Activated naive CD8-positive, alpha-beta T cell treated with anti-CD3 and anti-CD28 coated beads for 36 hours (primary cell): ENCODE results near the gene OTOGL. TPM values are rescaled to one million over a fixed set of nuclear protein-coding genes. Genes with fewer than 3 reads are reported as not detected.

Source experiments
- DNase-seq: peaks from one replicate; pipeline ENCODE4 v3.0.0; 2021
- H3K27ac Mint-ChIP-seq: one replicate; pipeline ENCODE4 v1.8.0; 2022; ENCODE audit warnings: mild to moderate bottlenecking, moderate library complexity, mixed read lengths
- H3K27me3 Mint-ChIP-seq: one replicate; pipeline ENCODE4 v1.8.0; 2022; ENCODE audit warnings: mild to moderate bottlenecking, mixed read lengths
- H3K36me3 Mint-ChIP-seq: one replicate; pipeline ENCODE4 v1.8.0; 2021; ENCODE audit warnings: mild to moderate bottlenecking, mixed read lengths
- H3K4me1 Mint-ChIP-seq: one replicate; pipeline ENCODE4 v1.8.0; 2021; ENCODE audit warnings: mixed read lengths
- H3K4me3 Mint-ChIP-seq: one replicate; pipeline ENCODE4 v1.8.0; 2022; ENCODE audit warnings: mild to moderate bottlenecking, moderate library complexity, mixed read lengths
- H3K9me3 Mint-ChIP-seq: one replicate; pipeline ENCODE4 v1.8.0; 2022; ENCODE audit warnings: mixed read lengths
- total RNA-seq, 2 experiments: library from RNA; stranded (reverse); gene quantifications; one replicate each; pipeline ENCODE4 v1.2.3, GENCODE V29; 2021

The OTOGL gene
- total RNA-seq, 2 experiments from 2014 or later = not detected

DNA sequence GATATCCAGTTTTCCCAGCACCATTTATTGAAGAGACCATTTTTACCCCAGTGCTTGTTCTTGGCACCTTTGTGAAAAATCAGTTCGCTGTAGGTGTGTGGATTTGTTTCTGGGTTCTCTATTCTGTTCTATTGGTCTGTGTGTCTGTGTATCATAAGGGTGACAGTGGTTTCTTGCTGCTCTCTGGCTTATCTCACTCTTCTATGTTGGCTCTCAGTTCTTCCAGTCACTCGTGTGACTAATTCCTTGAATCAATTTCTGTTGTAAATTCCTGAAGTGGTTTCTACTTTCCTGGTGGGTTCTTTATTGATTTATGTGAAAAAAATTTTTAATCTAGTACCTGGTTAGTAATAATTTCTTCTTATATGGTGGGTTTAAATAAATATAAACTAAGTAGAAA lies 58.3 kb downstream of the OTOGL start:
- no peaks in the 10 kb centered on the region for H3K27me3 Mint-ChIP-seq
- no peak overlapping the region for H3K4me3 Mint-ChIP-seq
- no peaks in the 10 kb centered on the region for H3K36me3 Mint-ChIP-seq
- H3K4me1 Mint-ChIP-seq = peaks cover 4% of the 10 kb centered on the region
- DNase-seq = no peak
- peaks cover 5% of the 10 kb centered on the region for H3K9me3 Mint-ChIP-seq
- H3K27ac Mint-ChIP-seq = no peak overlapping the region

DNA sequence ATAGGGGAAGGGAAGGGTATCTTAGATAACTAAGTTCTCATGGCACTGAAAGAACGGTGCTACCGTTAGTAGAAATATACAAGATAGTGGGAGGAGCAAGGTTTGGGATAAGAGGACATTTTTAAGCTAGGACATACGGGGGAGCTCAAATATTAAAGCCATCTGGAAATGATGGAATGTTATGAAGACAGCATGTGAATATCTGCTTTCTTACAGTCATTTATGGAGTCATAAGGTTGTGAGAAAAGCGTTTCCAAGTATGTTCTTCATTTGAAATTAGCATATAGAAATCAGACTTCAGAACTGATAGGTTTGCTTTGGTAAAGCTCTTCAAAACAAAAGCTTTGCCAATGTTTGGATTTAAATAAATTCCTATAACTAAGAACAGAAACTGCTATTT lies 62.3 kb downstream of the OTOGL start:
- no peaks in the 10 kb centered on the region for H3K36me3 Mint-ChIP-seq
- DNase-seq = no peak
- peaks cover 5% of the 10 kb centered on the region for H3K9me3 Mint-ChIP-seq
- H3K27me3 Mint-ChIP-seq = peaks cover 3% of the 10 kb centered on the region
- no peak overlapping the region for H3K27ac Mint-ChIP-seq
- peaks cover 2% of the 10 kb centered on the region for H3K4me1 Mint-ChIP-seq
- no peak overlapping the region for H3K4me3 Mint-ChIP-seq

DNA sequence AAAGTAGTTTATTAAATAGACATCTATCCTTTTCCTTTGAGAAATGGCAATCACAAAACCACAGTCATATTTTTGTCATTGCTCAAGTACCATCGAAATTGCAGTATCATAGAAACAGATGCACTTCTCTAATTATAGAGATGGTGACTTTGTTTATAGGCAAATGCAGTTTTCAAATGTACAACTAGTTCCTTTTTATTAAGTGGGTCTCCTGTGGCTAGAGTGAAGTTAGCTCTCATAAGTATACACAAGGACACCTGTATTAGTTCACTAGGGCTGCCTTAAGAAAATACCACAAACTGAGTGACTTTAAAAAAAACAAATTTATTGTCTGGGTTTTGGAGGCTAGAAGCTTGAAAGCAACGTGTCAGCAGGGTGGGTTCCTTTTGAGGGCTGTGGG lies 62.8 kb downstream of the OTOGL start:
- Mint-ChIP-seq H3K4me3 (no peak overlapping the region), H3K4me1 (peaks cover 2% of the 10 kb centered on the region), H3K9me3 (peaks cover 2% of the 10 kb centered on the region), H3K27ac (no peak overlapping the region), H3K27me3 (peaks cover 3% of the 10 kb centered on the region), H3K36me3 (no peaks in the 10 kb centered on the region)
- no peak for DNase-seq

DNA sequence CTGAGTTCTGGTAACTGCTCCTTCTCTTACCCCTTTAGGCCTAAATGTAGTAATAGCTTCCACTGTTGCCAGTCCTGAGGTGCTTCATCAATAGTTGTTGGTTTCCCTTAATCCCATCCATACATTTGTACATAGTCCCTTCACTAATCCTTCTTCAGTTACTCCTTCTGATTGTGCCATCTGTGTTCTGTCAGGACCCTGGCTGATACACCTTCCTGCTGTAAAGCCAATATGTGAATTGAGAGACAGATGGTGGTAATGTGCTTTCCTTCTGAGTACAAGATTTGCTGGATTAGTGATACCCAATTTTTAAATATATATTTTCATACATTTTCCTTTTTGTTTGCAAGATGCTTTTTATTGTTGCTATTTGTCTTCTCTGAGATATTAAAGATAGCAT lies 66.4 kb downstream of the OTOGL start:
- Mint-ChIP-seq H3K36me3 (no peaks in the 10 kb centered on the region), H3K27me3 (peaks cover 8% of the 10 kb centered on the region), H3K9me3 (no peaks in the 10 kb centered on the region), H3K4me3 (no peak overlapping the region), H3K4me1 (peaks cover 6% of the 10 kb centered on the region), H3K27ac (no peak overlapping the region)
- no peak for DNase-seq

DNA sequence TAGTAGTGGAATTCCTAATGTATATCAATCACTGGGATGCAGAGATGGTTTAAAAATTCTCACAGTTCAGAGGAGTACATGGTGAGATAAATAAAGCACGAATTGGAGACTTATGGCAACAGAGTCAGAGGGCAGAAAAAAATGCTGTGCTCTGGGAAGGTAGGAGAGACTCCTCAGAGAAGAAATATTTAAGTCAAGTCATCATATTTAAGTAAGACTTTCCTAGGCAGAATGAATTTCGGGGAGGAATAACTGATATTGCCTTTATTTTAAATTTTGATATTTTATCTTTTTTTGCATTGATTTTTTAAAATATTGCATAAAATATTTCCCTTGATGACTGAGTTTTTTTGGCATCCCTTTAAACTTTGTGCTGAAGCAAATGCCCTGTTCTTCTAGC lies 67.4 kb downstream of the OTOGL start:
- H3K27me3 Mint-ChIP-seq = peaks cover 8% of the 10 kb centered on the region
- H3K4me1 Mint-ChIP-seq = peaks cover 6% of the 10 kb centered on the region
- no peaks in the 10 kb centered on the region for H3K36me3 Mint-ChIP-seq
- no peak for DNase-seq
- H3K9me3 Mint-ChIP-seq = no peaks in the 10 kb centered on the region
- H3K4me3 Mint-ChIP-seq = no peak overlapping the region
- H3K27ac Mint-ChIP-seq = no peak overlapping the region

DNA sequence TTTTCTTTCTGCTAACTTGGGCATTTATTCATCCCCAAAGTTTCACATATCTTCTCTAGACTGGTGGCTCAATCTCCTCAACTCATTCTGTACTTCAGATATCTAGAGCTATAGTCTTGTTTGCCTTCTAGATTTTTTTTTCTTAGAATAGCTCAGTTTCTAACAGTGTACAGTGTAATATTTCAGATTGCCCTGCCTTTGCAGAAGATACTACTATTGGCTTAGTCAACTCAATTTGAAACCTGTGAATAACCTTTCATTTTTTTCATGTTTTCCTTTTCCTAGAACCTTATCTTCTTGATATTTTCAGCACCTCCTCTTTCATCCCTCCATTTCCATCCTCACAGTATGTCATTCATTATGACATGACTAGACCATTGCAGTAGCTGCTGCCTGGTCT lies 69.6 kb downstream of the OTOGL start:
- H3K27ac Mint-ChIP-seq = no peak overlapping the region
- peaks cover 6% of the 10 kb centered on the region for H3K4me1 Mint-ChIP-seq
- no peak for DNase-seq
- no peaks in the 10 kb centered on the region for H3K36me3 Mint-ChIP-seq
- no peak overlapping the region for H3K4me3 Mint-ChIP-seq
- no peaks in the 10 kb centered on the region for H3K9me3 Mint-ChIP-seq
- peaks cover 12% of the 10 kb centered on the region for H3K27me3 Mint-ChIP-seq

DNA sequence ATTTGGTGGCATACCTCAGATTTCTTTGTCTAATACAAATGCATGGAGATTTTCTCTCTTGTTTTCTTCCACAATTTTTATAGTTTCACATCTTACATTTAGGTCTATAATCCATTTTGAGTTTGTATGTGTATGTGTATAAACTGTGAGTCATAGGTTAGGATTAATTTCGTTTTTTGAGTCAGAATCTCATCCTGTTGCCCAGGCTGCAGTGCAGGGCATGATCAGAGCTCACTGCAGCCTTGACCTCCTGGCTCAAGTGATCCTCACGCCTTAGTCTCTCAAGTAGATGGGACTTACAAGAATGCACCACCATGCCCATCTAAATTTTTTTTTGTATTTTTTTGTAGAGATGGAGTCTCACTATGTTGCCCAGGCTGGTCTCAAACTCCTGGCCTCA lies 71.6 kb downstream of the OTOGL start:
- Mint-ChIP-seq H3K4me1 (peaks cover 10% of the 10 kb centered on the region), H3K9me3 (no peaks in the 10 kb centered on the region), H3K27ac (no peak overlapping the region), H3K4me3 (no peak overlapping the region), H3K27me3 (peaks cover 15% of the 10 kb centered on the region), H3K36me3 (no peaks in the 10 kb centered on the region)
- DNase-seq = no peak

DNA sequence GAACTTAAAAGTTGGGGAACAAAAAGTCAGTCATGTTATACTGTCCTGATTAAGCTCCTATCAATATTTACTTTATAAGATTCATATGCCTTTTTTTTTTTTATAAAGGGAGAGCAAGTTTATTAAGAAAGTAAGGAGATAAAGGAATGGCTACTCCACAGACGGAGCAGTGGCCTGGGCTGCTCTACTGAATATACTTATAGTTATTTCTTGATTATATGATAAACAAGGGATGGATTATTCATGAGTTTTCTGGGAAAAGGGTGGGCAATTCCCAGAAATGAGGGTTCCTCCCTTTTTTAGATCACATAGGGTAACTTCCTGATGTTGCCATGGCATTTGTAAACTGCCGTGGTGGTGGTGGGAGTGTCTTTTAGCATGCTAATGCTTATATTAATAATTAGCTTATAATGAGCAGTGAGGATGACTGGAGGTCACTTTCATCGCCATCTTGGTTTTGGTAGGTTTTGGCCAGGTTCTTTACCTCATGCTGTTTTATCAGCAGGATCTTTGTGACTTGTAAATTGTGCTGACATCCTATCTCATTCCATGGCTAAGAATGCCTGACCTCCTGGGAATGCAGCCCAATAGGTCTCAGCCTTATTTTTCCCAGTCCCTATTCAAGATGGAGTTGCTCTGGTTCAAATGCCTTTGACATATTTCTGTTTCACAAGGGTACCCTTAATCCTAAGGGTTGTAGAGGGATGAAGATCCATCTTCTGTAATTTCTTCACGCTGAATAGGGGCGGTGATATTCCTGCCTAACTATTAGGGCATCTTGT lies 73.9 kb downstream of the OTOGL start:
- Mint-ChIP-seq H3K4me3 (no peak overlapping the region), H3K4me1 (peaks cover 10% of the 10 kb centered on the region), H3K27ac (no peak overlapping the region), H3K27me3 (peaks cover 10% of the 10 kb centered on the region), H3K9me3 (no peaks in the 10 kb centered on the region), H3K36me3 (no peaks in the 10 kb centered on the region)
- DNase-seq = no peak

DNA sequence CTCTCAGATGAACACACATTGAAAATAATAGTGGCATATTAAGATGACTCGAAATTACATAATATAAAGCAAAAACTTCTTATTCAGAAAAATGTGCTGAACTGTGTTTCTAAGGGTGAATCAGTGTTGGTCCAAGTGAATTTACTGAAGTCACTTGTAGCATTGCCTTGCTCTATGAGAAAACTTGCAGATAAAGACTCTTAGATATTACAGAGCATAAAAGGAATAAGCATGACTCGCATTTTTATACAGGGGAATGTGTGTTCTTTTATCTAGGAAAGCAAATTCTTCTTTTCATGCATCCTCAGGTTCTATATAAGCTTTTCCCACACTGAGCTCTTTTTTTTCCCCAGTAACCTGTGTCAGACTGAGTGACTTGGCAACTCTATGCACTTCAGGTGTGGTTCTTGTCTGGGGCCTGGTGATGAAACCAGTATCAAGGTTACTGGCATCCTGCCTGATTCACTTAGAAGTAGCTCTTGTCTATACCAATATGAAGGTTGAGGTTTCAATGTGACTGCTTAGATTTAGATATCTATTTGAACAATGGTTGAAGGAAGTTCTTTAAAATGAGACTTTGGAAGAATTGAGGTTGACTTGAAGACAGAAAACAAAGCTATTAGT lies 76.1 kb downstream of the OTOGL start:
- H3K4me3 Mint-ChIP-seq = no peak overlapping the region
- DNase-seq = no peak
- no peaks in the 10 kb centered on the region for H3K36me3 Mint-ChIP-seq
- peaks cover 13% of the 10 kb centered on the region for H3K27me3 Mint-ChIP-seq
- H3K4me1 Mint-ChIP-seq = peaks cover 16% of the 10 kb centered on the region
- H3K27ac Mint-ChIP-seq = no peak overlapping the region
- no peaks in the 10 kb centered on the region for H3K9me3 Mint-ChIP-seq

DNA sequence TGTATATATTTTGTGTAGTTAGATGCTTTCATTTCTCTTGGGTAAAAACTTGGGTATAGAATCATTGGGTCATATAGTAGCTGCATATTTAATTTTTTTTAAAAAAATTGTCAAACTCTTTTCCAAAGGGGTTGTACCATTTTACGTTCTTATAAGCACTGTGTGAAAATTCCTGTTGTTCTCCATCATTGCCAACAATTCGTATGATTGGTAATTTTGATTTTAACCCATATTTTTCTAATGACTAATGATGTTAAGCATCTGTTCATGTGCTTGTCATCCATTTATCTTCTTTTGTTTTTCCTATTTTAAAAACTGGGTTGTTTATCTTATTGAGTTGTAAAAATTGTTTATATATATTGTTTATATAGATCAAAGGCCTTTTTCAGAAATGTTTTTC lies 77.4 kb downstream of the OTOGL start:
- H3K36me3 Mint-ChIP-seq = no peaks in the 10 kb centered on the region
- no peak overlapping the region for H3K27ac Mint-ChIP-seq
- peaks cover 16% of the 10 kb centered on the region for H3K4me1 Mint-ChIP-seq
- no peak for DNase-seq
- H3K4me3 Mint-ChIP-seq = no peak overlapping the region
- no peaks in the 10 kb centered on the region for H3K9me3 Mint-ChIP-seq
- peaks cover 13% of the 10 kb centered on the region for H3K27me3 Mint-ChIP-seq

DNA sequence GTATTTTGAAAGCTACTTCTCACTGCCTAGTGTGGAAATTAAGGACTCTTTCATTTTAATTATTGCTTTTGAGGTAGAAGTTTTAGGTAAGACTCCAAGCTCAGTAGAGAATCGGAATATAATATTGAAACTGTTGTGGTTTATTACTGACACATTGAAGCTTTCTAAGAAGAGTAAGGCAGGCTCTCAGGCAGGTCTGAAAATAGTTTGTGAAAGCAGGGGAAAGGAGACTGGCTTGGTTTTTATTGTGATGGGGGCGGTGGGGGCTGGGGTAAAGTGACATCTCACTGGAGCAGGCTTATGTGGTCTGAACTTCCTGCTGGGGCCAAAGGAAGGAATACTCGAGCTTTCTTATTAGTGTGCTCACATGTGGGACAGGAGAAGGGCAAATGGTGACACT lies 79.5 kb downstream of the OTOGL start:
- Mint-ChIP-seq H3K4me3 (no peak overlapping the region), H3K4me1 (peaks cover 16% of the 10 kb centered on the region), H3K9me3 (no peaks in the 10 kb centered on the region), H3K27me3 (peaks cover 9% of the 10 kb centered on the region), H3K27ac (peak overlapping the region; percentile 70), H3K36me3 (no peaks in the 10 kb centered on the region)
- DNase-seq = peak; percentile 16

DNA sequence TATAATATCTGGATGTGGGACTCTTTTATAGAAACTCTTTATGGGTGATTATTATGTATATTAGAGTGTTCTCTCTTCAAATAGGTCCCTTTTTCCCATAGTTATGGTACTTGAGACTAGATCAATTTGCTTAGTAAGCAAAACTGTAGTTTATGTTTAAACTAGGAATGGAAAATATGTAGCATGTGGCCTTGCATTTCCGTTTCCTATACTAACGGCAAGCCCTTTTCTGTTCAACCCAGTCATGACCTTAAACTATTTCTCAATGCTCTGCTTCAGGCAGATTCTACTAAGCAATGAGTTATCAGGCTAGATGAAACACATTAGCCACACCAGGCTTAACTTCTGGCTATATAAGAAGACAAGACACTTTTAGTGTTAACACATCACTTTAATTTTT lies 84.6 kb downstream of the OTOGL start:
- no peak overlapping the region for H3K27ac Mint-ChIP-seq

DNA sequence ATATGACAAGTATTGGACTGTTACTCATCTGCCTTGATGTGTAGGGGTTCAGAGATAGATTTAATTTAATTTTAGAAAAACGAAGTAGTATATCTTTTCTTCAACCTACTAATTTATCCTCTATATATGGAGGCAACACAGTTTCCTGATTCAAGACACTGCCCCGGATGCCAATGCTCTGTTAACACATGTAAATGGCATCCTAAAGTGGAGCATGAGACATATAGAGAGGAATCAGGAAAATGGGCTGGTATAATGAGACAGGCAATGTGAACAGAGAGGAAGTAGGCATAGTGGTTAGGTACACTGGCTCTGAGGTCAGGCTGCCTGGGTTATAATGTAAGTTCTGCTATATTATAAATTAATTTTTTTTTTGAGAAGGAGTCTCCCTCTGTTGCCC lies 85.6 kb downstream of the OTOGL start:
- no peaks in the 10 kb centered on the region for H3K4me1 Mint-ChIP-seq
- H3K9me3 Mint-ChIP-seq = no peaks in the 10 kb centered on the region
- no peaks in the 10 kb centered on the region for H3K36me3 Mint-ChIP-seq
- no peak overlapping the region for H3K4me3 Mint-ChIP-seq
- H3K27ac Mint-ChIP-seq = no peak overlapping the region
- DNase-seq = no peak
- peaks cover 9% of the 10 kb centered on the region for H3K27me3 Mint-ChIP-seq

More for the DNA sequence above, 84.6 kb downstream of the OTOGL start:
- Mint-ChIP-seq H3K9me3 (no peaks in the 10 kb centered on the region), H3K4me1 (peaks cover 5% of the 10 kb centered on the region), H3K4me3 (no peak overlapping the region), H3K36me3 (no peaks in the 10 kb centered on the region), H3K27me3 (peaks cover 8% of the 10 kb centered on the region)
- DNase-seq = no peak

DNA sequence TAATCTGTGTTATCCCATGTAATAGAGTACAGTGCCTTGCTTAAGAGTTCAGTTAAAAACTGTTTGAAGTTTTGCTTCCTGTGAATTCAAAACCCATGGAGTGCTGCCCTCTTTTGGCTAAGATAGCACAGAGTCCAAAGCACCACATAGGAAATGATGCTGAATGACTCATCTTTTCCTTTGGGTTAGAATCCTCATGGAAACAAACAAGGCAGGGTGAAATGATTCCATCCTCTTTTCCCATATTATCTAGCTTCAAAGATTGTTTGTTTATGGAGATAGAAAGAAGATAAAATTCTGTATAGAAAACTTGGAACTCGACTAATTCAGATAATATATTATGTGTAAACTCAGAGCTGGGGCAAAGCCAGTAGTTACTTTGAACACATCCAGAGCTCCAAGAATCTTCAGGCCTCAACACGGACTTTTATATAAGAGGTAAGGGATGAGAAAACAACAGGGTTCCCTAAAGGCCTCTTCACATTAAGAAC lies 87.4 kb downstream of the OTOGL start:
- no peaks in the 10 kb centered on the region for H3K36me3 Mint-ChIP-seq
- no peaks in the 10 kb centered on the region for H3K9me3 Mint-ChIP-seq
- H3K4me1 Mint-ChIP-seq = no peaks in the 10 kb centered on the region
- H3K27me3 Mint-ChIP-seq = peaks cover 9% of the 10 kb centered on the region
- no peak overlapping the region for H3K4me3 Mint-ChIP-seq
- DNase-seq = peak; percentile 6
- H3K27ac Mint-ChIP-seq = no peak overlapping the region

DNA sequence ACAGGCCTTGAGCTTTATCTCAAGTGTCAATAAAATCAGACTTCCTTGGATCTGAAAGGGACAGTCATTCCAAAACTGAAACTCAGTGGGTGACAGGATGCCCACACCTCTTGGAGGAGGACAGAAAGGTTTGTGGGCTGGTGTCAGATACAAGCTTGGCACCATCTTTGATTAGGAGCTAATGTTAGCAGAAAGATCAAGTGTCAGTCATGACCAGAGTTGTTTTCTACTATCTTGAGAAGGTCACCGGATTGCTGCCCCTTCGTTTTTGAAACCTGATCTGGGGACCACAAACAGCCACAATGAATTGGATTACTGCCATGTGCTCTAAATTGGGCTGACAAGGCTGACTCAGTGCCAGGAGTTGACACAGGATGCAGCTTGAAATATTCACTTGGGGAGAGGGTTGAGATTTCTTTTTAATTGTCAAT lies 88.3 kb downstream of the OTOGL start:
- no peaks in the 10 kb centered on the region for H3K36me3 Mint-ChIP-seq
- peak; percentile 40 for DNase-seq
- peak overlapping the region; percentile 3 for H3K4me3 Mint-ChIP-seq
- H3K27me3 Mint-ChIP-seq = peaks cover 14% of the 10 kb centered on the region
- H3K4me1 Mint-ChIP-seq = no peaks in the 10 kb centered on the region
- H3K27ac Mint-ChIP-seq = peak overlapping the region; percentile 24
- no peaks in the 10 kb centered on the region for H3K9me3 Mint-ChIP-seq

DNA sequence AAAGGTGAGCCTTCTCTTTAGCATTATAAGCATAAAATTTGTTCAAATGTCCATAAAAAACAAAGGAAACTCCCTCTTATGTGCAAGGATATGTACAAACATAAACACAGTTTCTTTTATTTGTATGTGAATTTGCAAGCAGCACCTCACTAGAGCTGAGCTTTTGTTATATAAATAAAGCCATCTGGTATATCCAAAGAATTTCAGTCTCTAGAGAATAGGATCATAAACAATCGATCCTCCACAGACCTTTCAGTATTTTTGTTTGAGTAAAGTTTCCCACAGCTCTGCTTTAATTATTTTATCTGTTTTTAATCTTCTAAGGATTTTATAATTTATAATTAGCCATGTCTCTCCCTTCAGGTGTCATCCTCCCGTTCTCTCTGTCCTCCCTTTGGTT lies 89.2 kb downstream of the OTOGL start:
- Mint-ChIP-seq H3K9me3 (no peaks in the 10 kb centered on the region), H3K4me1 (no peaks in the 10 kb centered on the region), H3K4me3 (no peak overlapping the region), H3K36me3 (no peaks in the 10 kb centered on the region), H3K27ac (no peak overlapping the region), H3K27me3 (peaks cover 14% of the 10 kb centered on the region)
- DNase-seq = no peak
